Loucy (cell line): ENCODE data around the gene RNU1-1.
"Not testable (repeated sequence)": the region's sequence is repeated elsewhere in the genome, so short reads cannot be mapped to it uniquely, and the experiment has no call there.

ENCODE experiments used
- CTCF ChIP-seq: fragments of 200-600 bp; sonication (generic); conservative IDR thresholded peaks from 2 replicates; pipeline ENCODE4 v1.5.1; 2014; ENCODE audit warnings: mild to moderate bottlenecking, antibody characterized with exemption, low read length
- EZH2phosphoT487 ChIP-seq: fragments of 200-600 bp; IDR thresholded peaks from 2 replicates; pipeline ENCODE4 v1.6.1; 2018; ENCODE audit warnings: antibody characterized with exemption, mild to moderate bottlenecking, moderate library complexity, borderline replicate concordance

GRCh38 chr1:16534239-16534828 is 20.2 kb upstream of the RNU1-1 start:
- not testable (repeated sequence) for TF ChIP-seq CTCF, EZH2phosphoT487
